CD4-positive, alpha-beta T cell (primary cell): ENCODE results near the gene AAK1. TPM values are rescaled to one million over a fixed set of nuclear protein-coding genes. Genes with fewer than 3 reads are reported as not detected.
A peak's percentile ranks its signal among the peaks of the same experiment; 100 is the strongest.
"Not testable (repeated sequence)": the region's sequence is repeated elsewhere in the genome, so short reads cannot be mapped to it uniquely, and the experiment has no call there.

Experiments
- ATAC-seq: fragments of 200-7000 bp; cut with Tn5 transposase; one replicate; pipeline ENCODE4 v1.10.0; 2022; ENCODE audit warnings: mild to moderate bottlenecking; ENCODE audit not compliant: poor library complexity
- CTCF ChIA-PET: fragments of 350-600 bp; sonication (Branson Sonifier 250); formaldehyde crosslinking; loops from one replicate; lab custom pipeline; 2021; ENCODE audit warnings: antibody characterized with exemption, inconsistent platforms; lab: Charles Lee
- POLR2A ChIA-PET: fragments of 350-600 bp; sonication (Branson Sonifier 250); formaldehyde crosslinking; loops from one replicate; lab custom pipeline; 2021; ENCODE audit warnings: antibody characterized with exemption, inconsistent platforms; lab: Charles Lee
- DNase-seq, 14 experiments: peaks; one replicate each; pipeline ENCODE4 v3.0.0-alpha.2; 2013 to 2020; ENCODE audit warnings: mixed read lengths in 2 of 14
- H3K27ac ChIP-seq, 2 donors: one replicate each; pipeline versions ENCODE4 v1.5.1 to v1.7.0; 2013; ENCODE audit warnings: low read length in 2 of 2, low read depth in 1 of 2, mild to moderate bottlenecking in 1 of 2
- H3K27me3 ChIP-seq, 2 experiments: 1 replicate in 1 of 2; 2 replicates in 1 of 2; pipeline versions ENCODE4 v1.6.1 to v1.7.0; 2013; ENCODE audit warnings: low read length in 2 of 2, control low read depth in 1 of 2, mild to moderate bottlenecking in 1 of 2, moderate library complexity in 1 of 2; ENCODE audit not compliant: insufficient read depth in 2 of 2, control insufficient read depth in 1 of 2
- H3K36me3 ChIP-seq: one replicate; pipeline ENCODE4 v1.6.1; 2013; ENCODE audit warnings: low read length, control low read depth; ENCODE audit not compliant: insufficient read depth
- H3K4me1 ChIP-seq: one replicate; pipeline ENCODE4 v1.6.1; 2013; ENCODE audit warnings: low read length, control low read depth; ENCODE audit not compliant: insufficient read depth
- H3K4me3 ChIP-seq: one replicate; pipeline ENCODE4 v1.5.1; 2013; ENCODE audit warnings: mild to moderate bottlenecking, low read length, moderate library complexity
- H3K9me3 ChIP-seq, 2 experiments: 1 replicate in 1 of 2; 2 replicates in 1 of 2; pipeline versions ENCODE4 v1.6.1 to v1.7.0; 2013; ENCODE audit warnings: low read length in 2 of 2, mild to moderate bottlenecking in 2 of 2, control low read depth in 1 of 2, moderate library complexity in 1 of 2; ENCODE audit not compliant: control insufficient read depth in 1 of 2, insufficient read depth in 1 of 2
- H3K27ac Mint-ChIP-seq: one replicate; pipeline ENCODE4 v1.8.0; 2020; ENCODE audit warnings: mixed read lengths
- H3K27me3 Mint-ChIP-seq: one replicate; pipeline ENCODE4 v1.8.0; 2021; ENCODE audit warnings: mixed read lengths
- H3K36me3 Mint-ChIP-seq: one replicate; pipeline ENCODE4 v1.8.0; 2021; ENCODE audit warnings: low read depth, mixed read lengths
- H3K4me1 Mint-ChIP-seq: one replicate; pipeline ENCODE4 v1.8.0; 2021; ENCODE audit warnings: low read depth, mixed read lengths
- H3K4me3 Mint-ChIP-seq: one replicate; pipeline ENCODE4 v1.8.0; 2020; ENCODE audit warnings: mild to moderate bottlenecking, mixed read lengths
- H3K9me3 Mint-ChIP-seq: one replicate; pipeline ENCODE4 v1.8.0; 2020; ENCODE audit warnings: mixed read lengths
- intact Hi-C, 2 experiments: fragments of 100-400 bp; cut with DNase I in 1 of 2; cut with micrococcal nuclease in 1 of 2; formaldehyde crosslinking; loops; one replicate each; pipeline versions ENCODE4 v1.15.1 to v1.9.0; 2023 to 2025; cut with DNase I, micrococcal nuclease
- total RNA-seq, 174 experiments: library from RNA in 2 of 174; stranded (reverse) in 2 of 174; gene quantifications; one replicate each; pipeline ENCODE4 v1.2.3 and lab custom pipeline; 2021 to 2026
- TF ChIP-seq, protein P1 (sequence below): fragments of 200-600 bp; IDR thresholded peaks from one replicate; pipeline ENCODE4 v1.8.0; 2022; ENCODE audit warnings: antibody characterized with exemption, mild to moderate bottlenecking

AAK1 gene
- total RNA-seq, 2 experiments from 2014 or later: 201 to 208 TPM

DNA sequence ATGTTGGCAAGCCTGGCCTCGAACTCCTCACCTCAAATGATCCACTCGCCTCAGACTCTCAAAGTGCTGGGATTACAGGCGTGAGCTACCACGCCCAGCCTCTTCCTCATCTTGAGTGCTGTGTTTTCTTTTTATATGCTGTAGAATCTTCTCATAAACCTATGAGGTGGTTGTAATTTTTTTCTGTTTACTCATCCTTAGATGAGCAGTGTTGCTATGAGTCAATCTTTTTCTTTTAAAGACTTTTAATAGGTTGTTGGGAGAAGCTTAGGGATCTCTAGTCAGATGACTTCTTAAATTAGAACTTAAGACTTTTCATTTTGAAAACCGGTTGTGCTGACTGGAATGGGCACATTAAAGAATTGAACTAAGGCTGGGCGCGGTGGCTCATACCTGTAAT, 8.7 kb upstream of the AAK1 start:
- Mint-ChIP-seq H3K27ac (peak overlapping the region; percentile 70), H3K36me3 (peaks cover 6% of the 10 kb centered on the region), H3K9me3 (no peaks in the 10 kb centered on the region), H3K4me1 (peaks cover 63% of the 10 kb centered on the region), H3K4me3 (peak overlapping the region; percentile 27), H3K27me3 (no peaks in the 10 kb centered on the region)
- peaks cover 51% of the 10 kb centered on the region for H3K4me1 ChIP-seq
- H3K4me3 ChIP-seq: no peak overlapping the region
- intact Hi-C loops: no loop called here
- CTCF ChIA-PET: interaction anchor here (1.6 kb wide), 1 partner anchor 87 kb away, joined by 4 read pairs; no protein-coding TSS in a partner anchor
- H3K27ac ChIP-seq: no peak overlapping the region
- H3K9me3 ChIP-seq: no peaks in the 10 kb centered on the region
- DNase-seq: peak in 1 of 14 experiments; percentile 16
- H3K27me3 ChIP-seq: no peaks in the 10 kb centered on the region
- no peak for ATAC-seq
- POLR2A ChIA-PET: interaction anchor here (0.9 to 4.7 kb wide), 4 partner anchors 9 to 43 kb away, joined by 4 to 54 read pairs (median 13); partner anchors contain the start of gene AAK1
- TF ChIP-seq, protein P1, sequence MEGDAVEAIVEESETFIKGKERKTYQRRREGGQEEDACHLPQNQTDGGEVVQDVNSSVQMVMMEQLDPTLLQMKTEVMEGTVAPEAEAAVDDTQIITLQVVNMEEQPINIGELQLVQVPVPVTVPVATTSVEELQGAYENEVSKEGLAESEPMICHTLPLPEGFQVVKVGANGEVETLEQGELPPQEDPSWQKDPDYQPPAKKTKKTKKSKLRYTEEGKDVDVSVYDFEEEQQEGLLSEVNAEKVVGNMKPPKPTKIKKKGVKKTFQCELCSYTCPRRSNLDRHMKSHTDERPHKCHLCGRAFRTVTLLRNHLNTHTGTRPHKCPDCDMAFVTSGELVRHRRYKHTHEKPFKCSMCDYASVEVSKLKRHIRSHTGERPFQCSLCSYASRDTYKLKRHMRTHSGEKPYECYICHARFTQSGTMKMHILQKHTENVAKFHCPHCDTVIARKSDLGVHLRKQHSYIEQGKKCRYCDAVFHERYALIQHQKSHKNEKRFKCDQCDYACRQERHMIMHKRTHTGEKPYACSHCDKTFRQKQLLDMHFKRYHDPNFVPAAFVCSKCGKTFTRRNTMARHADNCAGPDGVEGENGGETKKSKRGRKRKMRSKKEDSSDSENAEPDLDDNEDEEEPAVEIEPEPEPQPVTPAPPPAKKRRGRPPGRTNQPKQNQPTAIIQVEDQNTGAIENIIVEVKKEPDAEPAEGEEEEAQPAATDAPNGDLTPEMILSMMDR: no peak
- H3K36me3 ChIP-seq: no peaks in the 10 kb centered on the region

DNA sequence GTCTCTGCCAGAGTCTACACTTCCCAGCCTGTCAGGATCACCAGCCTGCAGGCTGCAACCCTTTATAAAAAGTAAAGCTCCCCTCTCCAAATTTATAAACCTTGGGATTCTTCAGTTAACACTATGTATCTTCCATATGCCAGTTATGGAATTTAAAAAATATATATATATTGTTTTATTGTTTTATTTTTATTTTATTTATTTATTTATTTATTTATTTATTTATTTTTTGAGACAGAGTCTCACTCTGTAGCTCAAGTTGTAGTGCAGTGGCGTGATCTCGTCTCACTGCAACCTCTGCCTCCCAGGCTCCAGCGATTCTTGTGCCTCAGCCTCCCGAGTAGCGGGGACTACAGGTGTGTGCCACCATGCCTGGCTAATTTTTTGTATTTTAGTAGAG, 3.7 kb upstream of the AAK1 start:
- not testable (repeated sequence) for H3K9me3 Mint-ChIP-seq, H3K27me3 ChIP-seq, ATAC-seq, H3K27me3 Mint-ChIP-seq, H3K36me3 ChIP-seq, H3K4me3 ChIP-seq, H3K9me3 ChIP-seq, DNase-seq
- Histone ChIP-seq H3K4me1 (peaks cover 75% of the 10 kb centered on the region), H3K27ac (peak overlapping the region in 1 of 2 donors; percentile 90)
- Mint-ChIP-seq H3K4me3 (peak overlapping the region; percentile 93), H3K4me1 (peaks cover 63% of the 10 kb centered on the region), H3K27ac (peak overlapping the region; percentile 95), H3K36me3 (peaks cover 25% of the 10 kb centered on the region)
- CTCF ChIA-PET: interaction anchor here (1.2 to 1.5 kb wide), 2 partner anchors 82 to 89 kb away, joined by 3 to 4 read pairs; no protein-coding TSS in a partner anchor
- intact Hi-C loops: loop anchor here in 1 of 2 experiments (10.0 kb wide), 1 partner anchor 262 kb away; the partner anchor contains the start of gene GFPT1
- POLR2A ChIA-PET: interaction anchor here (0.6 to 7.9 kb wide), 8 partner anchors 15 to 79 kb away, joined by 3 to 214 read pairs (median 24); no protein-coding TSS in a partner anchor

DNA sequence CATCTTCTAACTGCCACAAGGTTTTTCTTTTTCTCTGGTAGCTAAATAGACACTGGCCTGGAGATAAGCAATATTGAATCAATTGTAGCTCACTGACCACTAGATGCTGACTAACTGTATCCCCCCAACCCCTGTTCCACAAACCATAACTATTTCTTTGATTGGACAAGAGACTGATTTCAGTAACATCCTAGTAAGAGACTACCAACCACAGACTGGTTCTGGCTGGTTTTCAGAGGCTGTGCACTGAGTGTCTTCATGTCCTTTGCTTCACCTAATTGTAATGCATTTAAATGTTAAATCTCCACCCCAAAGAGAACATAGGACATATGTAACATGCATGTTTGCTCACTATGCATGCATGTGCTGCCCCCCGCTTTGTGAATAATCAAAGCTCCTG, 3.2 kb upstream of the AAK1 start:
- Mint-ChIP-seq H3K4me3 (peak overlapping the region; percentile 93), H3K9me3 (no peaks in the 10 kb centered on the region), H3K27me3 (no peaks in the 10 kb centered on the region), H3K27ac (peak overlapping the region; percentile 95), H3K36me3 (peaks cover 30% of the 10 kb centered on the region), H3K4me1 (peaks cover 62% of the 10 kb centered on the region)
- Histone ChIP-seq H3K36me3 (no peaks in the 10 kb centered on the region), H3K4me3 (no peak overlapping the region), H3K4me1 (peaks cover 70% of the 10 kb centered on the region), H3K27me3 (no peaks in the 10 kb centered on the region), H3K9me3 (no peaks in the 10 kb centered on the region), H3K27ac (peak overlapping the region; percentile 17 to 90)
- ATAC-seq (no peak), DNase-seq (no peak)
- CTCF ChIA-PET: interaction anchor here (1.2 to 1.5 kb wide), 2 partner anchors 82 to 89 kb away, joined by 3 to 4 read pairs; no protein-coding TSS in a partner anchor
- POLR2A ChIA-PET: interaction anchor here (0.6 to 7.9 kb wide), 10 partner anchors 15 to 78 kb away, joined by 3 to 214 read pairs (median 20); no protein-coding TSS in a partner anchor
- intact Hi-C loops: loop anchor here in 1 of 2 experiments (10.0 kb wide), 1 partner anchor 262 kb away; the partner anchor contains the start of gene GFPT1
- TF ChIP-seq, protein P1: no peak
